HFF-Myc (cell line): ENCODE measurements around the gene EYS.

Experiments
- DNase-seq: peaks from one replicate; pipeline ENCODE4 v3.0.0-alpha.2; 2011; ENCODE audit warnings: low read depth; ENCODE audit errors: extremely low read depth
- H3K4me3 ChIP-seq: replicated peaks from 2 replicates; pipeline ENCODE4 v1.5.1; 2011; ENCODE audit warnings: low read depth, mild to moderate bottlenecking, control low read depth, low read length
- TF ChIP-seq, protein P1 (sequence below): IDR thresholded peaks from 2 replicates; pipeline ENCODE4 v1.5.1; 2012; ENCODE audit warnings: mild to moderate bottlenecking, low read depth, low read length, control low read depth; ENCODE audit errors: missing control alignments

The EYS gene

DNA sequence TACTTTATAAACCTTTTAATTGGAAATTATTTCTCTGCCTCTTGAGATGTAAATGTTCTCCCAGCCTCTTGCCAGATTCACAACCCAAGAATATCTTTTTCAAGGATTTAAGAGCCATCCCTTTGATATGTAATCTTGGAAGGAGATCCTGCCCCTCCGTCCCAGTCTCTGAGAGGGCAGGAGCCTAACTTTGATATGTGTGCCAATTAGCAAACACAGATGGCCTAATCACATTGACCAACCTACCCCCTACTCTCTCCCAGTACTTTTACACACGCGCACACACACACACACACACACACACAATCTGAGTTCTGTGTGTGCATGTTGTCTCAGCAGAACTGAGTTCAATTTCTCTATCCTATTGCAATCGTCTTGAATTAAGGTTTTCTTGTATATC, 1447.7 kb downstream of the EYS start:
- TF ChIP-seq, protein P1, sequence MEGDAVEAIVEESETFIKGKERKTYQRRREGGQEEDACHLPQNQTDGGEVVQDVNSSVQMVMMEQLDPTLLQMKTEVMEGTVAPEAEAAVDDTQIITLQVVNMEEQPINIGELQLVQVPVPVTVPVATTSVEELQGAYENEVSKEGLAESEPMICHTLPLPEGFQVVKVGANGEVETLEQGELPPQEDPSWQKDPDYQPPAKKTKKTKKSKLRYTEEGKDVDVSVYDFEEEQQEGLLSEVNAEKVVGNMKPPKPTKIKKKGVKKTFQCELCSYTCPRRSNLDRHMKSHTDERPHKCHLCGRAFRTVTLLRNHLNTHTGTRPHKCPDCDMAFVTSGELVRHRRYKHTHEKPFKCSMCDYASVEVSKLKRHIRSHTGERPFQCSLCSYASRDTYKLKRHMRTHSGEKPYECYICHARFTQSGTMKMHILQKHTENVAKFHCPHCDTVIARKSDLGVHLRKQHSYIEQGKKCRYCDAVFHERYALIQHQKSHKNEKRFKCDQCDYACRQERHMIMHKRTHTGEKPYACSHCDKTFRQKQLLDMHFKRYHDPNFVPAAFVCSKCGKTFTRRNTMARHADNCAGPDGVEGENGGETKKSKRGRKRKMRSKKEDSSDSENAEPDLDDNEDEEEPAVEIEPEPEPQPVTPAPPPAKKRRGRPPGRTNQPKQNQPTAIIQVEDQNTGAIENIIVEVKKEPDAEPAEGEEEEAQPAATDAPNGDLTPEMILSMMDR = no peak
- DNase-seq = no peak
- H3K4me3 ChIP-seq = no peak overlapping the region

DNA sequence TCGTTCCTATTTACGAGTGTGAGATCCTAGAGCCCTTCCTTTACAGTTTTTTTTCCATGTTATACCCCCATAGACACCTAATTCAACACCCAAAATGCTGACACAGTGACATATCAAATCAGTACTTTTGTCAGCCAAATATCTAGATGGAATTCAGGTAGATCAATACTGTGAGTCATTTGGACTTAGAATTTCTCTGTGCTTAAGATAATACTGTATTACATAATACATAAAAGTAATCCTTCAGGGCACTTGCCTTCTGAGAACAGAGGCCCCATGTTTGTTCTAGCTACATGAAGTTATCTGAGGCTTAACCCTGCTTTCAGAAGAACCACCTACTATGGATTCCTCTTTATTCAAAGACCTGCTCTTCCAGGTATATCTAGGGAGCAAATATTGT, 1448.3 kb downstream of the EYS start:
- H3K4me3 ChIP-seq = no peak overlapping the region
- TF ChIP-seq, protein P1 = no peak
- no peak for DNase-seq

DNA sequence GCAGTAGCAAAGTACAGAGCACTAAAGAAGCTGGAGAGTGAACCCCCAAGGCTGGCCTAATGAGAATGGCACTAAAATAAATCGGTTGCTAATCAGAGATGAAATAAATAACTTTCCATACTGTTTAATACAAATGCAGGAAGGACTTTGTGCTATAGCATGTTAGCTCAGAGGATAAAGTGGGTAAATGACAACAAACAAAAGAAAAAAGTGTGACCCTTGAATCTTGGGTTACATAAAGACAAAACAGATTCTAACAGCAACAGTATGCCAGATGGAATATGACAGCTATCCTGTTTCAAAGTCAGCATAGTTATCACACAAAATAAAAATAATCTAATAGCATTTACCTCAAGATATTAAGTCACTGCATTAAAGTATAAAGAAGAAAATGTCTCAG, 1448.7 kb downstream of the EYS start:
- TF ChIP-seq, protein P1 = no peak
- no peak overlapping the region for H3K4me3 ChIP-seq
- DNase-seq = no peak

DNA sequence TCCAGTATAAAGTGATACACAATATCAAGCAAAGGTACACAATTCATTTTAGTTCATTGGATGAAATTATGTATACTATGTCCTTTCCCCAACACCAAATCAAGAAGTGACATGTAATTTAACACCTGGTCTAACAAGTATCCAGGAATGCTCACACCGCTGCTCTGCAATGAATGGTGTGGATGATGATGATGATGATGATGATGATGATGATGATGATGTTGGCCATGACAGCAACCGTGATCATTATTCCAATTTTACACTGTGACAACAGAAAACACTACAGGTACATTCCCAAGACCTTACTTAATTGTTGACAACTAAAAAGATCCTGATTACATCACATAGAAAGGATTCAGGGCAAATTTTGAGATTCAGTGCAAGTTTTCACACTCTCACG, 1449.4 kb downstream of the EYS start:
- H3K4me3 ChIP-seq = no peak overlapping the region
- no peak for DNase-seq
- TF ChIP-seq, protein P1 = no peak

DNA sequence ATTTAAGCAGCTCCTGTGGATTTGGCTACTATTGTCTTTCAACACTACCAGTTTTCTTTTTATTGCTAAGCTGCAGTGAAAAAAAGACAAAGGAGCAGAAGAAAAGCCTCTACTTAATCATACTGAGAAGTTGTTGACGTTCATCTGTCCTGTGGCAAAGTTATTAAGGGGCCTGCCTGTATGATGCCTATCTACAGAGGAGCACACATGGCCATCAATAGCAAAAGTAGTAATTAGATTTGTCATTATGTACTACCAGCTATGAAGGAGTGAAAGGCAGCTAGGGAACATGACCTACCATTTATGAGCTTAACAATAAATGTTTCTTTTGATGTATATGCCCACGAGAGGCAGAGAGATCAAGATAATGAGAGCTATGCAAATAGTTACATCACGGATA, 1450.5 kb downstream of the EYS start:
- DNase-seq = no peak
- TF ChIP-seq, protein P1 = no peak
- H3K4me3 ChIP-seq = no peak overlapping the region

DNA sequence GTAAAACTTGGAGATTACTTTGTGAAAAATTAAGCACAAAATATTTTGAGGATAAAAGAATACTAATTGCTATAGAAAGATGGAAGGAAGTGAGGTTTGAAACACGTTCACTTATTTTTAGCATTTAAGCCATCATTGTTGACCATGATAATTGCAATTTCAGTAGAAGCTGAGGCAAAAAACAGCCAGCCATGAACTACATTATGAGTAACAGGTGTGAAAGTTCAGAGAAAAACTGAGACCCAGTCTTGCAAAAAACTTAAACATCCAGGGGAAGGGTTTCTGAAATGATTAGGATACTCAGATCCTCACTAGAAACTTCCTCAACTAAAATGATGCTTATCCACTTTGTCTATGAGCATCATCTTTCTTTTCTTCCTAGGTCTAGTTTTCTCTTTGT, 1452.0 kb downstream of the EYS start:
- TF ChIP-seq, protein P1 = no peak
- DNase-seq = no peak
- no peak overlapping the region for H3K4me3 ChIP-seq

DNA sequence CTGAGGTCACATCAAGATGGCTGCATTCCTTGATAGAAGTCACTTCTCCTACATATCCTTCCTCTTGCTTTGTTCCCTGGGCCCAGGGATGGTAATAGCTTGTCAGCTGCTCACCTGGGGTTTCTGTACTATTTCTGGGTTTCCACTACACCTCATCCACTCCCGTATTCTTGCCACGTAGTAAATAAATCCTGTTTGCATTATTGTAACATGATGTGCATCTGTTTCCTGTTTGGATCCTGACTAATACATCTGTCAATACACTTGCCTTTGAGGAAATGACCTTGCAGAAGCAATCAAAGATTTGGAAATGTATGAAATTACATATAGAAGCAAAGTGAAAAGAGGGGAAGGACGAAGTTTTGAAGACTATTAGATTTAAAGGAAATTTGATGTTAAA, 1452.5 kb downstream of the EYS start:
- DNase-seq = no peak
- H3K4me3 ChIP-seq = no peak overlapping the region
- TF ChIP-seq, protein P1 = no peak
